Brain microvascular endothelial cell (primary cell): Measurements from ENCODE around the gene KITLG.

Experiments
- DNase-seq: peaks from one replicate; pipeline ENCODE4 v3.0.0-alpha.2; 2020
- H3K27ac ChIP-seq: fragments of 250-450 bp; sonication (Bioruptor Pico); 2 replicates; pipeline ENCODE4 v1.5.1; 2020; ENCODE audit warnings: mild to moderate bottlenecking, moderate library complexity
- H3K27me3 ChIP-seq: fragments of 250-450 bp; sonication (Bioruptor Pico); replicated peaks from 2 replicates; pipeline ENCODE4 v1.5.1; 2020; ENCODE audit warnings: mild to moderate bottlenecking
- H3K36me3 ChIP-seq: fragments of 250-450 bp; sonication (Bioruptor Pico); replicated peaks from 2 replicates; pipeline ENCODE4 v1.5.1; 2020; ENCODE audit warnings: mild to moderate bottlenecking
- H3K4me3 ChIP-seq: 2 replicates; pipeline ENCODE4 v1.5.1; 2011; ENCODE audit warnings: low read depth, mild to moderate bottlenecking, control low read depth, low read length, moderate library complexity
- in situ Hi-C: cut with HindIII; loops from 2 replicates; pipeline ENCODE4 v1.10.0; 2017; ENCODE audit warnings: low sequenced_read_pairs, low pct_ligation_motif_present
- TF ChIP-seq, protein P1 (sequence below): IDR thresholded peaks from 2 replicates; pipeline ENCODE4 v1.5.1; 2011; ENCODE audit warnings: low read depth, mild to moderate bottlenecking, moderate library complexity, low read length, control low read depth, inconsistent platforms; ENCODE audit errors: missing control alignments

KITLG gene

DNA sequence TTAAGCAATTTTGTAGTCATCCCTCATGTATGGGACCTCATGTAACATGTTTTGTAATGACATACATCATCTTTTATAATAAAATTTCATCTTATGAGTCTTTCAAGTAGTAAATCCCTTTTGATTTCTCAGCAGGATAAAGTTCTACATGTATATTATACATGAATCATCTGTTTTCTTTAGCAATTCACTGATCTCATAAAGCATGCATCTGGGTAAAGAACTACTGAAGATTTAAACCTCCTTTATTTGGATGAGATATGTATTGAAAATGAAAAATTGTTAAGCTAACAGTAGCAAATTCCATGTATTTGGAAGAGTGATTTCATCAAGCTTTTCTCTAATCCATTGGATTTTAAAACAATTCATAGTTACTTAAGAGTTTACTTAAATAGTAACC is 126.9 kb downstream of the KITLG start:
- Histone ChIP-seq H3K27ac (no peak overlapping the region), H3K27me3 (no peaks in the 10 kb centered on the region), H3K4me3 (no peak overlapping the region), H3K36me3 (no peaks in the 10 kb centered on the region)
- in situ Hi-C loops: no loop called here
- TF ChIP-seq, protein P1, sequence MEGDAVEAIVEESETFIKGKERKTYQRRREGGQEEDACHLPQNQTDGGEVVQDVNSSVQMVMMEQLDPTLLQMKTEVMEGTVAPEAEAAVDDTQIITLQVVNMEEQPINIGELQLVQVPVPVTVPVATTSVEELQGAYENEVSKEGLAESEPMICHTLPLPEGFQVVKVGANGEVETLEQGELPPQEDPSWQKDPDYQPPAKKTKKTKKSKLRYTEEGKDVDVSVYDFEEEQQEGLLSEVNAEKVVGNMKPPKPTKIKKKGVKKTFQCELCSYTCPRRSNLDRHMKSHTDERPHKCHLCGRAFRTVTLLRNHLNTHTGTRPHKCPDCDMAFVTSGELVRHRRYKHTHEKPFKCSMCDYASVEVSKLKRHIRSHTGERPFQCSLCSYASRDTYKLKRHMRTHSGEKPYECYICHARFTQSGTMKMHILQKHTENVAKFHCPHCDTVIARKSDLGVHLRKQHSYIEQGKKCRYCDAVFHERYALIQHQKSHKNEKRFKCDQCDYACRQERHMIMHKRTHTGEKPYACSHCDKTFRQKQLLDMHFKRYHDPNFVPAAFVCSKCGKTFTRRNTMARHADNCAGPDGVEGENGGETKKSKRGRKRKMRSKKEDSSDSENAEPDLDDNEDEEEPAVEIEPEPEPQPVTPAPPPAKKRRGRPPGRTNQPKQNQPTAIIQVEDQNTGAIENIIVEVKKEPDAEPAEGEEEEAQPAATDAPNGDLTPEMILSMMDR: no peak
- DNase-seq: no peak

DNA sequence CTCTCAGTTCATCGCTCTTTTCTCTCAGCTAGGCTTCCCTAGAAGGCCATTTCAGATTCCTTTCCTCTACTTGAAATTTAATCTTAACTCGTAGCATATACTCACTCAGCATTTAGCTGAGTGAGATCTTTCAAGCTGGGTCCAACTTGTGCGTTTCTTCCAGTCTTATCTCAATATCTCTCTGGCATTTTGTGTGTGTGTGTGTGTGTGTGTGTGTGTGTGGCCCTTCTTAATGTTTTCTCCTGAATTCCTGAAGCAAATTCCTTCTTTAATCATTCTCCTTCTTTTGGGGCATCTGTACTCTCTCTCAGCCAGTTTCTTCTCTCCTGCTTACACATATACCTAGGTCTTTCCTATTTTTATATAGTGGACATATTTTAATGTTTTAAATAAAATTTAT is 129.1 kb downstream of the KITLG start:
- in situ Hi-C loops: no loop called here
- peak; percentile 24 for DNase-seq
- TF ChIP-seq, protein P1: no peak
- Histone ChIP-seq H3K4me3 (no peak overlapping the region), H3K27ac (no peak overlapping the region), H3K36me3 (no peaks in the 10 kb centered on the region), H3K27me3 (no peaks in the 10 kb centered on the region)

DNA sequence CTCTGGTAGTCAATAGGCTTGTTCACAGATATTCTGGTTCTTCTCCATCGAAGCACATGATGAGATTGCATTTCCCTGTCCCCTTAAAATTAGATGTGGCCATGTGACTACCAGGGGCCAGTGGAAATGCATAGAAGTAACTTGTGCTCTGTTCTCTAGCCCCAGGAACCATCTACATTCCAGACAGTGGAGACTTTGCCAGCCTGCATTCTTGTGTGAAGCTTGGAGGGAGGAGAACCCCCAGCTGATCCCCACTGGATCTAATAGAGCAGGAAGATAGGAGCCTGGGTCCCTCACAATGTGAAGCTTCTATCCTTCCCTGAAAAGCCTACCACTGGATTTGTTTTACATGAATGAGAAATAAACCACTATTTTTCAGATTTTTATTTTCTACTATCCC is 130.1 kb downstream of the KITLG start:
- TF ChIP-seq, protein P1: no peak
- Histone ChIP-seq H3K36me3 (no peaks in the 10 kb centered on the region), H3K4me3 (no peak overlapping the region), H3K27me3 (no peaks in the 10 kb centered on the region), H3K27ac (no peak overlapping the region)
- no peak for DNase-seq
- in situ Hi-C loops: no loop called here

DNA sequence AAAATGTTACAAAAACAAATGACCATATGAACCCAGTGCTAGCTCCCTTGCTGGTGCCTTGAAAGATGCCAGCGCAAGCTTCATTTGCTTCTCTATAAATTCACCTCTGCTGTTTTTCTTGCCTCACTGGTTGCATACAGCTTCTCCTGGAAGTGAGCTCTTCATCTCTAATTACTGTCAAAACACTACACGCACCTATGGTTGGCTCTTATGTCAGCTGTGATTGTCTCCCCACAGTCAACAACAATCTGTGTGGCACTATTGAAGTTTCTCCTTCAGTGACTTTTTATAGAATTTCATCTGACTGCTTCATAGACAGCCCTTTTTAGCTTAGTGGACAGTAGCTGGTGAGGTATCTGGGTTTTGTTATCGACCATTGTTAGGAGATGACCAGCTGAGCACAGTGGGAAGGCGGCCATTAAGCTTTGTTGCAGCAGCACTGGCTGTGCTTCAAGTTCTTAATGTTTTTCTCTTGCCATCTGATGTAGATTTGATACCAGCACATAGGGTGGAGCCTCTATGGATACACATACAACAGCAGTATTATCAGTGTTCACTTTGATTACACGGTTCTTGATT is 131.8 kb downstream of the KITLG start:
- H3K4me3 ChIP-seq: no peak overlapping the region
- TF ChIP-seq, protein P1: no peak
- H3K27ac ChIP-seq: no peak overlapping the region
- H3K27me3 ChIP-seq: no peaks in the 10 kb centered on the region
- in situ Hi-C loops: no loop called here
- DNase-seq: no peak
- no peaks in the 10 kb centered on the region for H3K36me3 ChIP-seq

DNA sequence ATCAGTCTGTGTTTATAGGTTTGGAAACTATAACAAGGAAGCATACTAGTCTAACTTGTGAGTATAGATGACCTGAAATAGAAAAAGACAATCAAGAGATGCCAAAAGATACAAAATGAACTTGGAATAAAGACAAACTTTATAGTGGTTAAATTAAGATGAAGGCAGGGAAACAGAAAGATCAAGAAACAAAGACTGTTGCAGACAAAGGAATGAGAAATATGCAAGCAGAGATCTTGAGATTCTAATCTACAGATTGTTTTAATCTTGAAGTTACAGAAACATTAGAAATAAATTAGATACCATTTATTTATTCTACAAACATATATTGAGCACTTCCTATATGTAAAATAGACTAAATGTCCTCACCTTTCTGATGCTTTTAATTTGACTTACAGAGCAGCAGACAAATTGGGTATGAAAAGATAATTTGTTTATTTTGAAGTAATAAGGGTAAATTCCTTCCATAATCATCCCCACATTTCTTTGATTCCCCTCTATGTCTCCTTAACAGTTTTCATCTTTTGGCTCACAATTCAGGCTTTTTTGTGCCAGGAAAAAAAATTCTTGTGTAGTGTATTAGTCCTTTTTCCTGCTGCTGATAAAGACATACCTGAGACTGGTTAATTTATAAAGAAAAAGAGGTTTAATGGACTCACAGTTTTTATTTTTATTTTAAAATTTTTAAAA is 134.4 kb downstream of the KITLG start:
- no peak overlapping the region for H3K4me3 ChIP-seq
- no peak overlapping the region for H3K27ac ChIP-seq
- no peak for DNase-seq
- H3K36me3 ChIP-seq: no peaks in the 10 kb centered on the region
- TF ChIP-seq, protein P1: no peak
- H3K27me3 ChIP-seq: no peaks in the 10 kb centered on the region
- in situ Hi-C loops: no loop called here

DNA sequence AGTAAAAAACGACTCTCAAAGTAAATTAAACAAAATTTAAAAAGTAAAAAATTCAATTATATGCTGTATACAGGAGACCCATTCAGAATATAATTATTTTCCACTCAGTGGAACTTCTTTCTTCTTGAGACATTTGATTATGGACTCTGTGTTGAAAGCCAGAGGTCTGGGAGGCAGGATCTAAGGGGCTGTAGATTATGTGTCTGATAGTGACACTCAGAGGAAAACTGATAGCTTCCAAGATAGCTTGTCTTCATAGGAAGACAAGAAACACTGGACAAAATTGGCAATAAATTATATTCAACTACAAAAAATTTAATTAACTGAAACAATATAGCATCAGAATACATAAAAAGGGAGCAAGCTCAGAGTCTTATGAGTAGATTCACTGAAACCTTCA is 135.8 kb downstream of the KITLG start:
- TF ChIP-seq, protein P1: no peak
- Histone ChIP-seq H3K27ac (no peak overlapping the region), H3K4me3 (no peak overlapping the region), H3K36me3 (no peaks in the 10 kb centered on the region), H3K27me3 (no peaks in the 10 kb centered on the region)
- DNase-seq: no peak
- in situ Hi-C loops: no loop called here
